GM12801 (cell line): ENCODE measurements around the gene GOSR2.

Source experiments
- TF ChIP-seq, protein P1 (sequence below): IDR thresholded peaks from one replicate; pipeline ENCODE4 v1.5.1; 2011; ENCODE audit warnings: control low read depth; ENCODE audit not compliant: insufficient read length; ENCODE audit errors: extremely low read depth

The GOSR2 gene

DNA sequence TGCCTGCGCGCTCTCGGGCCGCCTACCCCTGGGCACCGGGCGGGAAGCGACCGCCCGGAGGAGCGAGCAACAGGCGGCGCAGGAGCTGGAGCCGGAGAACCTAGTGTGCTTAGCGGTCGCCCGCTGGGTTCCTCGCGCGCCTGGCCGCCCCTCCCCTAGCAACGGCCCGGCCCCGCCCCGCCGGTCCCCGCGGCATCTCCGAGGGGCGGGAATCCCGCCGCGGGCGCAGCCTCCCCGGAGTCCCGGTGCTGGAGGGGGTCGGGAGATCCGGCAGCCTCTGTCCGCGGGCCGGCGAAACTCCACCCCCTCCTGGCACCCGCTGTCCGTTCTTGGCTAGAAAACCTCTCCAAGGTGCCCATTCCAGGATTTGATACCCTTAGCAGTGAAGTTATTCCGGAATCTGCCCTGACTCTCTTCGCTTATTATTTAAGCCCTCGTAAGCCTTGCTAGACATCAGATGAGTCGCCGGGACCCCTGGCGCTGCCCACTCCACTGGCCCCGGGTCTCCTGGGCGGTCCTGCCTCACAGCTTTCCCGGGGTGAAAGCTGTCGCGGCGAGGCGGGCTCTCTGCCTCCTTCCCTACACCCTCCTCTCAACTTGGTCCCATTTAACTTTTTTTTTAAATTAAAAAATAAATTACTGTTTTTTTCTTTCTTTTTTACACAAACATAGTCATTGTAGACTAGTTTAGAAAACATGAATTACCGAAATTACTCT lies 56.3 kb downstream of the GOSR2 start, which contains the start of gene RPRML:
RPRML (minus strand) TSS at position 107 of the 717 bp plus-strand sequence. CDS start 246 bp downstream, outside the sequence.
- TF ChIP-seq, protein P1, sequence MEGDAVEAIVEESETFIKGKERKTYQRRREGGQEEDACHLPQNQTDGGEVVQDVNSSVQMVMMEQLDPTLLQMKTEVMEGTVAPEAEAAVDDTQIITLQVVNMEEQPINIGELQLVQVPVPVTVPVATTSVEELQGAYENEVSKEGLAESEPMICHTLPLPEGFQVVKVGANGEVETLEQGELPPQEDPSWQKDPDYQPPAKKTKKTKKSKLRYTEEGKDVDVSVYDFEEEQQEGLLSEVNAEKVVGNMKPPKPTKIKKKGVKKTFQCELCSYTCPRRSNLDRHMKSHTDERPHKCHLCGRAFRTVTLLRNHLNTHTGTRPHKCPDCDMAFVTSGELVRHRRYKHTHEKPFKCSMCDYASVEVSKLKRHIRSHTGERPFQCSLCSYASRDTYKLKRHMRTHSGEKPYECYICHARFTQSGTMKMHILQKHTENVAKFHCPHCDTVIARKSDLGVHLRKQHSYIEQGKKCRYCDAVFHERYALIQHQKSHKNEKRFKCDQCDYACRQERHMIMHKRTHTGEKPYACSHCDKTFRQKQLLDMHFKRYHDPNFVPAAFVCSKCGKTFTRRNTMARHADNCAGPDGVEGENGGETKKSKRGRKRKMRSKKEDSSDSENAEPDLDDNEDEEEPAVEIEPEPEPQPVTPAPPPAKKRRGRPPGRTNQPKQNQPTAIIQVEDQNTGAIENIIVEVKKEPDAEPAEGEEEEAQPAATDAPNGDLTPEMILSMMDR: no peak

- TF ChIP-seq, protein P1: no peak
Observed at GRCh38 chr17:46982577-46982976, 59.6 kb downstream of the GOSR2 start.

- TF ChIP-seq, protein P1: no peak
Observed at GRCh38 chr17:46983782-46984181, 60.8 kb downstream of the GOSR2 start.

DNA sequence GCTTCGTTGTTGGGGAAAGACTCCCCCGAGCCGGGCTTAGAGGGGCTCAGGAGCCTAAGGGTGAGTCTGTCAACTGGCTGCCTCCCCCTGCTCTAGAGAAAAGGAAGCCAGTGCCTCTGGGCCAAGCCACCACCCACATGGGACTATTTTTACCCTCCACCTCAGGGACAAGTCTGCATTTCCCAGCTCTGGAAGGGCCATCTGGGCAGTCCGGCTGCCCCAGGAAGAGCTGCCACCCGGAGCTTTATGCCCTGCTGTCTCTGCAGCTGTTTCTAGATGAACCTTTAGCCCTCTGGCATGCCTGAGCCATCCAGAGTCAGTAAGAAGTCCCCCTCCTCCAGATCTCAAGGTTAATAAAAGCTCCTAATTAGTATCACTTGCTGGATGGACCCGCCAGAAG lies 61.4 kb downstream of the GOSR2 start:
- TF ChIP-seq, protein P1: no peak

DNA sequence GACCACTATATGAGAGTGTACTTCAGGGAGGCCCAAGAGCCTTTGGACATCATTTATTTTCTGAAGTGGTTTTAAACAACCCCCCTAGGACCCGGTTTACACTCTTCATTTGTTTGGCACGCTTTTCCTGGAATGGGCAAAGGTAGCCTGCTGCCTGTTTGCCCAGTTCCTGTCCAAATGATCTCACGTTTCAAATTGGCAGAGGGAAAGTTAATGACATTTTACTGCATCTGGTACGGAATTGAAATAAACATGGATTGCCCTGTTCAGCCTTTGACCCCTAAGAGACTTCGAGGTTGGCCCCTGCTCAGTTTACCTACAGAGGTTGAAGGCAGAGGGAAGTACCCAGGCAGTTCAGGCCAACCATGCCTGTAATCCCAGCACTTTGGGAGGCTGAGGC lies 61.9 kb downstream of the GOSR2 start:
- TF ChIP-seq, protein P1: no peak

GRCh38 chr17:46986366-46986765 lies 63.4 kb downstream of the GOSR2 start:
- TF ChIP-seq, protein P1: no peak

- TF ChIP-seq, protein P1: no peak
Observed at GRCh38 chr17:46989637-46990431, 66.9 kb downstream of the GOSR2 start.
